Cardiac muscle cell (in vitro differentiated cells and primary cell): Measurements from ENCODE around the gene NCK1. TPM values are rescaled to one million over a fixed set of nuclear protein-coding genes. Genes with fewer than 3 reads are reported as not detected.

Experiments used
- DNase-seq, 2 donors: peaks; one replicate each; pipeline versions ENCODE4 v3.0.0 to v3.0.0-alpha.2; 2010 to 2017; ENCODE audit warnings: low read depth in 1 of 2, low spot score in 1 of 2
- H3K27ac ChIP-seq: fragments of 200-600 bp; sonication (generic); 2 replicates; pipeline ENCODE4 v1.5.1; 2016
- H3K27me3 ChIP-seq: fragments of 200-600 bp; sonication (generic); 2 replicates; pipeline ENCODE4 v1.6.0; 2016; ENCODE audit warnings: control low read depth
- H3K36me3 ChIP-seq: fragments of 200-600 bp; sonication (generic); 2 replicates; pipeline ENCODE4 v1.5.1; 2016; ENCODE audit warnings: control low read depth
- H3K4me1 ChIP-seq: fragments of 200-600 bp; sonication (generic); 2 replicates; pipeline ENCODE4 v1.8.1; 2017; ENCODE audit warnings: low read depth, mild to moderate bottlenecking, mixed run types
- H3K4me3 ChIP-seq: fragments of 200-600 bp; sonication (generic); 2 replicates; pipeline ENCODE4 v1.5.1; 2016; ENCODE audit warnings: mild to moderate bottlenecking
- H3K9me3 ChIP-seq: fragments of 200-600 bp; sonication (generic); 2 replicates; pipeline ENCODE4 v1.5.1; 2017; ENCODE audit warnings: low read depth, mild to moderate bottlenecking, control low read depth
- polyA plus RNA-seq: library from polyadenylated mRNA; unstranded; fragments of >200 nt; fragmentation: Nextera tagmentation; extraction: Ambion mirVana; gene quantifications from 2 replicates; pipeline ENCODE4 v1.2.1, GENCODE V29; 2016
- total RNA-seq: library from RNA; depleted of rRNA; stranded (reverse); fragments of >200 nt; gene quantifications from 2 replicates; pipeline ENCODE4 v1.2.3, GENCODE V29; 2016
- TF ChIP-seq, protein P1 (sequence below): IDR thresholded peaks from 2 replicates; pipeline ENCODE4 v1.5.1; 2012; ENCODE audit warnings: low read depth, mild to moderate bottlenecking, low read length

The NCK1 gene
- total and polyA plus RNA-seq, 2 experiments from 2014 or later, result 24.6 to 30.3 TPM

DNA sequence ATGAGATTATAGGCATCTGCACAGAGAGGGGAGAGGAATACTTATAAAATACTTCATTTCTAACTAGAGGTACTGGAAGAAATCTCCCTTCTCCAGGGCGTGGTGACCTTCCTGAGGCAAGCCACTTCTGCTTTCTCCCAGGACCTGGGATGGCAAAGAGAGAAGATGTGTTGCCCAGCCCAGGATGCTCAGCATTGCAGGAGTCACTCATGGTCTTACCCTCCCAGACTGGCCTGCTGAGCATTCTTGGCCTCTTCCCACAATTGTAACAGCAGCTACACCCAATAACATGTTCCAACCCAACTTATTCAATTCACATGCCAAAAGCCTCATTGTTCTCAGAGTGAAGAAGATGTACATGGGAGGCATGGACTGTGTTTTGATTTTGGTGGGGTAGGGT, 133.6 kb downstream of the NCK1 start:
- TF ChIP-seq, protein P1, sequence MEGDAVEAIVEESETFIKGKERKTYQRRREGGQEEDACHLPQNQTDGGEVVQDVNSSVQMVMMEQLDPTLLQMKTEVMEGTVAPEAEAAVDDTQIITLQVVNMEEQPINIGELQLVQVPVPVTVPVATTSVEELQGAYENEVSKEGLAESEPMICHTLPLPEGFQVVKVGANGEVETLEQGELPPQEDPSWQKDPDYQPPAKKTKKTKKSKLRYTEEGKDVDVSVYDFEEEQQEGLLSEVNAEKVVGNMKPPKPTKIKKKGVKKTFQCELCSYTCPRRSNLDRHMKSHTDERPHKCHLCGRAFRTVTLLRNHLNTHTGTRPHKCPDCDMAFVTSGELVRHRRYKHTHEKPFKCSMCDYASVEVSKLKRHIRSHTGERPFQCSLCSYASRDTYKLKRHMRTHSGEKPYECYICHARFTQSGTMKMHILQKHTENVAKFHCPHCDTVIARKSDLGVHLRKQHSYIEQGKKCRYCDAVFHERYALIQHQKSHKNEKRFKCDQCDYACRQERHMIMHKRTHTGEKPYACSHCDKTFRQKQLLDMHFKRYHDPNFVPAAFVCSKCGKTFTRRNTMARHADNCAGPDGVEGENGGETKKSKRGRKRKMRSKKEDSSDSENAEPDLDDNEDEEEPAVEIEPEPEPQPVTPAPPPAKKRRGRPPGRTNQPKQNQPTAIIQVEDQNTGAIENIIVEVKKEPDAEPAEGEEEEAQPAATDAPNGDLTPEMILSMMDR, result no peak
- H3K27ac ChIP-seq, result no peak overlapping the region
- no peaks in the 10 kb centered on the region for H3K27me3 ChIP-seq
- H3K4me3 ChIP-seq, result no peak overlapping the region
- H3K4me1 ChIP-seq, result no peaks in the 10 kb centered on the region
- peak in 1 of 2 donors; percentile 44 for DNase-seq
- H3K36me3 ChIP-seq, result no peaks in the 10 kb centered on the region
- H3K9me3 ChIP-seq, result no peaks in the 10 kb centered on the region

Other genes starting within 250 kb of the NCK1 start
- gene STAG1, start 109.8 kb upstream of the NCK1 start, total RNA-seq, result 18.3 and 21.0 TPM in 2 replicates
- gene STAG1, start 109.8 kb upstream of the NCK1 start, polyA plus RNA-seq, result 12.7 and 14.1 TPM in 2 replicates
- 0.27 and 0.78 TPM in 2 replicates for gene SLC35G2, start 43.1 kb upstream of the NCK1 start, total RNA-seq
- gene SLC35G2, start 43.1 kb upstream of the NCK1 start, polyA plus RNA-seq, result 3.4 and 3.5 TPM in 2 replicates
- gene IL20RB, start 95.8 kb downstream of the NCK1 start, total RNA-seq, result 0.60 and 0.77 TPM in 2 replicates
- 0.15 and 0.59 TPM in 2 replicates for gene IL20RB, start 95.8 kb downstream of the NCK1 start, polyA plus RNA-seq